SK-N-SH (cell line): Measurements from ENCODE around the gene DMD. TPM values are rescaled to one million over a fixed set of nuclear protein-coding genes. Genes with fewer than 3 reads are reported as not detected.

Source experiments
- CTCF ChIA-PET: fragments of 300-600, 350-600 bp; formaldehyde crosslinking; extraction: SDS; loops from one replicate; lab custom pipeline; 2021; lab: Yijun Ruan, JAX
- POLR2A ChIA-PET: fragments of 350-600 bp; sonication (Branson Sonifier 250); formaldehyde crosslinking; extraction: SDS; loops from one replicate; lab custom pipeline; 2020; ENCODE audit warnings: antibody characterized with exemption, inconsistent platforms; lab: Yijun Ruan, JAX
- DNase-seq: peaks from one replicate; pipeline ENCODE4 v3.0.0; 2012
- H2AFZ ChIP-seq: fragments of 200-600 bp; sonication (generic); 2 replicates; pipeline ENCODE4 v1.8.1; 2016; ENCODE audit warnings: antibody characterized with exemption, mild to moderate bottlenecking, low read depth
- H3F3A ChIP-seq: fragments of 200-600 bp; sonication (generic); replicated peaks from 2 replicates; pipeline ENCODE3; 2016; ENCODE audit warnings: antibody characterized with exemption, mild to moderate bottlenecking; ENCODE audit not compliant: insufficient read depth
- H3K27ac ChIP-seq, 2 experiments: fragments of 200-500 bp in 1 of 2; fragments of 200-600 bp in 1 of 2; sonication (Bioruptor generic) in 1 of 2; sonication (generic), shearing (Covaris generic) in 1 of 2; 2 replicates each; pipeline versions ENCODE4 v1.5.1 to v1.6.1; 2014 to 2016; ENCODE audit warnings: low read depth in 2 of 2, inconsistent platforms in 1 of 2, low read length in 1 of 2, mild to moderate bottlenecking in 1 of 2, mixed read lengths in 1 of 2
- H3K27me3 ChIP-seq: fragments of 200-600 bp; sonication (generic), shearing (Covaris generic); 2 replicates; pipeline ENCODE4 v1.6.1; 2016; ENCODE audit warnings: mixed run types; ENCODE audit not compliant: insufficient read depth
- H3K36me3 ChIP-seq, 2 experiments: fragments of 200-500 bp in 1 of 2; fragments of 200-600 bp in 1 of 2; sonication (Bioruptor generic) in 1 of 2; sonication (generic) in 1 of 2; replicated peaks in 1 of 2; 2 replicates each; pipeline versions ENCODE3 to v1.5.1; 2014 to 2016; ENCODE audit warnings: low read length in 1 of 2, mild to moderate bottlenecking in 1 of 2; ENCODE audit not compliant: insufficient read depth in 2 of 2, control insufficient read depth in 1 of 2
- H3K4me1 ChIP-seq, 2 experiments: fragments of 200-500 bp in 1 of 2; fragments of 200-600 bp in 1 of 2; sonication (Bioruptor generic) in 1 of 2; sonication (generic), shearing (Covaris generic) in 1 of 2; 2 replicates each; pipeline versions ENCODE4 v1.5.1 to v1.6.1; 2014 to 2016; ENCODE audit warnings: low read depth in 1 of 2, low read length in 1 of 2, mixed run types in 1 of 2; ENCODE audit not compliant: insufficient read depth in 2 of 2, control insufficient read depth in 1 of 2
- H3K4me2 ChIP-seq: fragments of 200-600 bp; sonication (generic), shearing (Covaris generic); 2 replicates; pipeline ENCODE4 v1.6.1; 2017; ENCODE audit warnings: mixed run types
- H3K4me3 ChIP-seq, 2 experiments: fragments of 200-500 bp in 1 of 2; fragments of 200-600 bp in 1 of 2; sonication (Bioruptor generic) in 1 of 2; sonication (generic), shearing (Covaris generic) in 1 of 2; 2 replicates each; pipeline versions ENCODE4 v1.5.1 to v1.8.1; 2014 to 2016; ENCODE audit warnings: low read depth in 2 of 2, inconsistent platforms in 1 of 2, low read length in 1 of 2, mild to moderate bottlenecking in 1 of 2, mixed read lengths in 1 of 2, moderate library complexity in 1 of 2
- H3K79me2 ChIP-seq: fragments of 200-600 bp; sonication (generic); 2 replicates; pipeline ENCODE4 v1.8.1; 2017; ENCODE audit warnings: mild to moderate bottlenecking; ENCODE audit not compliant: insufficient read depth
- H3K9ac ChIP-seq: fragments of 200-600 bp; sonication (generic); 2 replicates; pipeline ENCODE4 v1.6.1; 2017; ENCODE audit warnings: mixed run types
- H3K9me2 ChIP-seq: fragments of 200-600 bp; sonication (generic); 2 replicates; pipeline ENCODE4 v1.6.1; 2017; ENCODE audit warnings: mixed run types
- H3K9me3 ChIP-seq: fragments of 200-600 bp; sonication (generic); 2 replicates; pipeline ENCODE4 v1.6.1; 2017; ENCODE audit warnings: mixed run types, mild to moderate bottlenecking, moderate library complexity
- H4K20me1 ChIP-seq: fragments of 200-600 bp; sonication (generic); 2 replicates; pipeline ENCODE4 v1.6.1; 2017; ENCODE audit warnings: mild to moderate bottlenecking, mixed run types; ENCODE audit not compliant: insufficient read depth
- ELF1 ChIP-seq: IDR thresholded peaks from 2 replicates; pipeline ENCODE4 v1.4.0; 2012
- FOSL2 ChIP-seq: IDR thresholded peaks from 2 replicates; pipeline ENCODE4 v1.4.0; 2012; ENCODE audit warnings: low read depth, mild to moderate bottlenecking, moderate library complexity, borderline replicate concordance
- FOXJ3 ChIP-seq: sonication (generic); formaldehyde crosslinking; IDR thresholded peaks from 2 replicates; pipeline ENCODE4 v1.5.1; 2020; ENCODE audit warnings: mild to moderate bottlenecking, missing genetic modification reagents
- FOXM1 ChIP-seq: IDR thresholded peaks from 2 replicates; pipeline ENCODE4 v1.4.0; 2012; ENCODE audit warnings: low read depth, mild to moderate bottlenecking
- GATA2 ChIP-seq: sonication (generic); formaldehyde crosslinking; IDR thresholded peaks from 2 replicates; pipeline ENCODE4 v1.5.0; 2020; ENCODE audit warnings: mild to moderate bottlenecking, missing genetic modification reagents
- JUND ChIP-seq: IDR thresholded peaks from 2 replicates; pipeline ENCODE4 v1.4.0; 2012
- MEF2A ChIP-seq: IDR thresholded peaks from 2 replicates; pipeline ENCODE4 v1.4.0; 2012; ENCODE audit warnings: low read depth, borderline replicate concordance
- NFIC ChIP-seq: IDR thresholded peaks from 2 replicates; pipeline ENCODE4 v1.4.0; 2012; ENCODE audit warnings: borderline replicate concordance
- NRF1 ChIP-seq: IDR thresholded peaks from 2 replicates; pipeline ENCODE4 v1.6.1; 2012; ENCODE audit warnings: low read depth, mild to moderate bottlenecking, low read length
- POLR2AphosphoS5 ChIP-seq: IDR thresholded peaks from 2 replicates; pipeline ENCODE4 v1.6.1; 2012; ENCODE audit warnings: low read depth, low read length
- RAD21 ChIP-seq: IDR thresholded peaks from 2 replicates; pipeline ENCODE4 v1.6.1; 2012; ENCODE audit warnings: mild to moderate bottlenecking, low read length
- RFX5 ChIP-seq: IDR thresholded peaks from 2 replicates; pipeline ENCODE4 v1.6.1; 2012; ENCODE audit warnings: mild to moderate bottlenecking, improper control_type of control experiment, low read length
- RXRA ChIP-seq: IDR thresholded peaks from 2 replicates; pipeline ENCODE4 v1.4.0; 2012; ENCODE audit warnings: low read depth, mild to moderate bottlenecking, borderline replicate concordance
- SIN3A ChIP-seq: IDR thresholded peaks from 2 replicates; pipeline ENCODE4 v1.6.1; 2012; ENCODE audit warnings: low read depth, mild to moderate bottlenecking, low read length, moderate library complexity, borderline replicate concordance
- TAF1 ChIP-seq: IDR thresholded peaks from 2 replicates; pipeline ENCODE4 v1.6.1; 2012; ENCODE audit warnings: low read depth, mild to moderate bottlenecking, low read length, moderate library complexity, borderline replicate concordance
- TCF12 ChIP-seq: IDR thresholded peaks from 2 replicates; pipeline ENCODE4 v1.4.0; 2012
- YY1 ChIP-seq: IDR thresholded peaks from 2 replicates; pipeline ENCODE4 v1.4.0; 2012; ENCODE audit warnings: low read depth, mild to moderate bottlenecking
- WGBS: methylation state at CpG from one replicate; pipeline ENCODE4 v1.1.6; 2017; ENCODE audit warnings: low lambda C conversion rate; 5-methylcytosine and 5-hydroxymethylcytosine counted together
- polyA plus RNA-seq, 3 experiments: library from polyadenylated mRNA; depleted of rRNA; stranded (reverse); fragments of >200 nt; gene quantifications; 2 replicates each; pipeline ENCODE4 v1.2.3, GENCODE V29; 2012
- TF ChIP-seq, protein P1 (sequence below): fragments of 150-350 bp; IDR thresholded peaks from 2 replicates; pipeline ENCODE4 v1.6.1; 2016; ENCODE audit warnings: mild to moderate bottlenecking, low read depth, low read length
- TF ChIP-seq, protein P2 (sequence below): IDR thresholded peaks from 2 replicates; pipeline ENCODE4; 2012
- TF ChIP-seq, protein P3 (sequence below): IDR thresholded peaks from 2 replicates; pipeline ENCODE4 v1.4.0; 2012; ENCODE audit warnings: low read depth, borderline replicate concordance
- TF ChIP-seq, protein P4 (sequence below): fragments of 150-350 bp; IDR thresholded peaks from 2 replicates; pipeline ENCODE4 v1.6.1; 2017; ENCODE audit warnings: antibody characterized with exemption, low read length, low read depth, borderline replicate concordance

The DMD gene
- polyA plus RNA-seq, 1 of the 3 experiments (the other 2 are of a cell fraction), result 3.9 TPM

DNA sequence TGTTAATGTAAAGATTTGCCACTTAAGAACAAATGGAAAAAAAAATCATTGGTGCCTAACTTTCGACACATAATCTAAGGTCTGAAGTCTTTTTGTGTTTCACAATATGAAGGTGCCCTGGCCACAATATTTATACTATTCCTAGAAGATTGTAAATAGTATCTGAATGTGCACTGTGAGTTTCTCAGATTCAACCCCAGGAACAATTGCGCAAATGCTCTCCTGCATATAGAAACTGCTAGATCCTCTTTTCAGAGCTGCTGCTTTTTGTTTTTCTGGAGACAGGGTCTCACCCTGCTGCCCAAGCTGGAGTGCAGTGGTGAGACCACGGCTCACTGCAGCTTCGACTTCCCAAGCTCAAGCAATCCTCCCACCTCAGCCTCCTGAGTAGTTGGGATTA, 1659.4 kb downstream of the DMD start:
- no peaks in the 10 kb centered on the region for H3K9me3 ChIP-seq
- no peaks in the 10 kb centered on the region for H4K20me1 ChIP-seq
- no peak overlapping the region for H3K27ac ChIP-seq
- no peaks in the 10 kb centered on the region for H3K9me2 ChIP-seq
- H3K79me2 ChIP-seq, result no peaks in the 10 kb centered on the region
- no peak overlapping the region for H3K4me2 ChIP-seq
- TF ChIP-seq RAD21 (no peak), FOXM1 (no peak), ELF1 (no peak), FOSL2 (no peak), POLR2AphosphoS5 (no peak), NRF1 (no peak), SIN3A (no peak), NFIC (no peak), YY1 (no peak)
- TF ChIP-seq, protein P1, sequence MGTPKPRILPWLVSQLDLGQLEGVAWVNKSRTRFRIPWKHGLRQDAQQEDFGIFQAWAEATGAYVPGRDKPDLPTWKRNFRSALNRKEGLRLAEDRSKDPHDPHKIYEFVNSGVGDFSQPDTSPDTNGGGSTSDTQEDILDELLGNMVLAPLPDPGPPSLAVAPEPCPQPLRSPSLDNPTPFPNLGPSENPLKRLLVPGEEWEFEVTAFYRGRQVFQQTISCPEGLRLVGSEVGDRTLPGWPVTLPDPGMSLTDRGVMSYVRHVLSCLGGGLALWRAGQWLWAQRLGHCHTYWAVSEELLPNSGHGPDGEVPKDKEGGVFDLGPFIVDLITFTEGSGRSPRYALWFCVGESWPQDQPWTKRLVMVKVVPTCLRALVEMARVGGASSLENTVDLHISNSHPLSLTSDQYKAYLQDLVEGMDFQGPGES, result no peak
- TF ChIP-seq, protein P2, sequence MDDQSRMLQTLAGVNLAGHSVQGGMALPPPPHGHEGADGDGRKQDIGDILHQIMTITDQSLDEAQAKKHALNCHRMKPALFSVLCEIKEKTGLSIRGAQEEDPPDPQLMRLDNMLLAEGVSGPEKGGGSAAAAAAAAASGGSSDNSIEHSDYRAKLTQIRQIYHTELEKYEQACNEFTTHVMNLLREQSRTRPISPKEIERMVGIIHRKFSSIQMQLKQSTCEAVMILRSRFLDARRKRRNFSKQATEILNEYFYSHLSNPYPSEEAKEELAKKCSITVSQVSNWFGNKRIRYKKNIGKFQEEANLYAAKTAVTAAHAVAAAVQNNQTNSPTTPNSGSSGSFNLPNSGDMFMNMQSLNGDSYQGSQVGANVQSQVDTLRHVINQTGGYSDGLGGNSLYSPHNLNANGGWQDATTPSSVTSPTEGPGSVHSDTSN, result no peak
- TF ChIP-seq, protein P3, sequence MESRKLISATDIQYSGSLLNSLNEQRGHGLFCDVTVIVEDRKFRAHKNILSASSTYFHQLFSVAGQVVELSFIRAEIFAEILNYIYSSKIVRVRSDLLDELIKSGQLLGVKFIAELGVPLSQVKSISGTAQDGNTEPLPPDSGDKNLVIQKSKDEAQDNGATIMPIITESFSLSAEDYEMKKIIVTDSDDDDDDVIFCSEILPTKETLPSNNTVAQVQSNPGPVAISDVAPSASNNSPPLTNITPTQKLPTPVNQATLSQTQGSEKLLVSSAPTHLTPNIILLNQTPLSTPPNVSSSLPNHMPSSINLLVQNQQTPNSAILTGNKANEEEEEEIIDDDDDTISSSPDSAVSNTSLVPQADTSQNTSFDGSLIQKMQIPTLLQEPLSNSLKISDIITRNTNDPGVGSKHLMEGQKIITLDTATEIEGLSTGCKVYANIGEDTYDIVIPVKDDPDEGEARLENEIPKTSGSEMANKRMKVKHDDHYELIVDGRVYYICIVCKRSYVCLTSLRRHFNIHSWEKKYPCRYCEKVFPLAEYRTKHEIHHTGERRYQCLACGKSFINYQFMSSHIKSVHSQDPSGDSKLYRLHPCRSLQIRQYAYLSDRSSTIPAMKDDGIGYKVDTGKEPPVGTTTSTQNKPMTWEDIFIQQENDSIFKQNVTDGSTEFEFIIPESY, result no peak
- TF ChIP-seq, protein P4, sequence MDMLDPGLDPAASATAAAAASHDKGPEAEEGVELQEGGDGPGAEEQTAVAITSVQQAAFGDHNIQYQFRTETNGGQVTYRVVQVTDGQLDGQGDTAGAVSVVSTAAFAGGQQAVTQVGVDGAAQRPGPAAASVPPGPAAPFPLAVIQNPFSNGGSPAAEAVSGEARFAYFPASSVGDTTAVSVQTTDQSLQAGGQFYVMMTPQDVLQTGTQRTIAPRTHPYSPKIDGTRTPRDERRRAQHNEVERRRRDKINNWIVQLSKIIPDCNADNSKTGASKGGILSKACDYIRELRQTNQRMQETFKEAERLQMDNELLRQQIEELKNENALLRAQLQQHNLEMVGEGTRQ, result no peak
- WGBS, result 62% methylated on average over 4 of the region's 4 CpGs
- H3K4me1 ChIP-seq, result 0 out of 4 replicates have a peak, but pooled peaks cover 0 to 4% of the 10 kb centered on the region in 2 experiments
- H3K9ac ChIP-seq, result no peak overlapping the region
- H3K4me3 ChIP-seq, result no peak overlapping the region
- ChIA-PET CTCF (no interaction called here), POLR2A (no interaction called here)
- H3K27me3 ChIP-seq, result no peaks in the 10 kb centered on the region
- no peak for DNase-seq
- no peaks in the 10 kb centered on the region for H3F3A ChIP-seq
- H2AFZ ChIP-seq, result no peak overlapping the region
- no peaks in the 10 kb centered on the region for H3K36me3 ChIP-seq

DNA sequence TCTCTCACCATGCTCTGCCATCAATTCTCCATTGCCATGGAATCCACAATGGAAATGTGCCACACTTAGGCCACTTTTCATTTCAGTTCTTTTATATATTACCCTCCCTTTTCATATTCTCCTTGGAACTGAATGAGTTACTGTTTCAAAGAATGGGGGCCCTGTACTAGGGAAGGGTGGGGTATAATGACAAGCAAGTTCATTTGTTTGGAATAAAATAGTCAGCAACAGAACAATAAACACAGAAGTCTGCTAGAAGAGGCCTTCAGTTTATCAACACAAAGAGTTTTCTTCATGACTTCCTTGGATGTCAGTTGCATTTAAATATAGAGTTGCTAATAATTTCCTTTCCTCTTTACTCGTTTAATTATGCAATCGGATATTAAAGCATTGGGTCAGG, 1661.2 kb downstream of the DMD start:
- 40% methylated on average over 2 of the region's 2 CpGs for WGBS
- Histone ChIP-seq H3F3A (peaks cover 4% of the 10 kb centered on the region), H3K27me3 (no peaks in the 10 kb centered on the region), H3K9me3 (no peaks in the 10 kb centered on the region), H3K4me2 (no peak overlapping the region), H3K27ac (no peak overlapping the region), H3K4me1 (peaks cover 0 to 13% of the 10 kb centered on the region in 2 experiments; a peak in 1 of 4 replicates), H3K9ac (no peak overlapping the region), H3K4me3 (no peak overlapping the region), H3K36me3 (no peaks in the 10 kb centered on the region), H2AFZ (no peak overlapping the region)
- CTCF ChIA-PET, result no interaction called here
- no peak for DNase-seq
- TF ChIP-seq TAF1 (no peak), RXRA (no peak), TCF12 (no peak), MEF2A (no peak), GATA2 (CRISPR knock-in tag) (no peak), JUND (no peak), RFX5 (no peak), FOXJ3 (no peak)
- TF ChIP-seq, protein P4, result no peak
- TF ChIP-seq, protein P1, result no peak
- TF ChIP-seq, all 33 proteins: peak for 0
- Histone ChIP-seq H3K79me2 (no peaks in the 10 kb centered on the region), H4K20me1 (no peaks in the 10 kb centered on the region), H3K9me2 (no peaks in the 10 kb centered on the region)
- POLR2A ChIA-PET, result no interaction called here
